Measurements from ENCODE around the gene LRRC17. TPM values are rescaled to one million over a fixed set of nuclear protein-coding genes. Genes with fewer than 3 reads are reported as not detected.
"Not testable (repeated sequence)": the region's sequence is repeated elsewhere in the genome, so short reads cannot be mapped to it uniquely, and the experiment has no call there.

LRRC17 gene
- total RNA-seq, 1 donor from 2014 or later = 35.8 TPM

GRCh38 chr7:102944241-102944640 is 31.4 kb downstream of the LRRC17 start:
- Mint-ChIP-seq H3K9me3 (no peaks in the 10 kb centered on the region), H3K36me3 (ENCODE audit: low read depth) (peaks cover 5% of the 10 kb centered on the region), H3K4me3 (no peak overlapping the region), H3K4me1 (peaks cover 3% of the 10 kb centered on the region), H3K27me3 (ENCODE audit: low read depth) (no peaks in the 10 kb centered on the region), H3K27ac (ENCODE audit: unreplicated experiment) (no peak overlapping the region)
- DNase-seq (ENCODE audit: low read depth, low spot score) = no peak
- TF ChIP-seq, protein P1, sequence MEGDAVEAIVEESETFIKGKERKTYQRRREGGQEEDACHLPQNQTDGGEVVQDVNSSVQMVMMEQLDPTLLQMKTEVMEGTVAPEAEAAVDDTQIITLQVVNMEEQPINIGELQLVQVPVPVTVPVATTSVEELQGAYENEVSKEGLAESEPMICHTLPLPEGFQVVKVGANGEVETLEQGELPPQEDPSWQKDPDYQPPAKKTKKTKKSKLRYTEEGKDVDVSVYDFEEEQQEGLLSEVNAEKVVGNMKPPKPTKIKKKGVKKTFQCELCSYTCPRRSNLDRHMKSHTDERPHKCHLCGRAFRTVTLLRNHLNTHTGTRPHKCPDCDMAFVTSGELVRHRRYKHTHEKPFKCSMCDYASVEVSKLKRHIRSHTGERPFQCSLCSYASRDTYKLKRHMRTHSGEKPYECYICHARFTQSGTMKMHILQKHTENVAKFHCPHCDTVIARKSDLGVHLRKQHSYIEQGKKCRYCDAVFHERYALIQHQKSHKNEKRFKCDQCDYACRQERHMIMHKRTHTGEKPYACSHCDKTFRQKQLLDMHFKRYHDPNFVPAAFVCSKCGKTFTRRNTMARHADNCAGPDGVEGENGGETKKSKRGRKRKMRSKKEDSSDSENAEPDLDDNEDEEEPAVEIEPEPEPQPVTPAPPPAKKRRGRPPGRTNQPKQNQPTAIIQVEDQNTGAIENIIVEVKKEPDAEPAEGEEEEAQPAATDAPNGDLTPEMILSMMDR (conservative IDR thresholded peaks at IDR 0.05) = no peak

- Mint-ChIP-seq H3K4me1 (no peaks in the 10 kb centered on the region), H3K36me3 (ENCODE audit: low read depth) (peaks cover 34% of the 10 kb centered on the region), H3K9me3 (peaks cover 17% of the 10 kb centered on the region), H3K27me3 (ENCODE audit: low read depth) (no peaks in the 10 kb centered on the region), H3K4me3 (no peak overlapping the region), H3K27ac (ENCODE audit: unreplicated experiment) (no peak overlapping the region)
- no peak for DNase-seq (ENCODE audit: low read depth, low spot score)
- TF ChIP-seq, protein P1 (conservative IDR thresholded peaks at IDR 0.05) = no peak
Measured at GRCh38 chr7:102951839-102952238, 39.0 kb downstream of the LRRC17 start.

- no peaks in the 10 kb centered on the region for H3K27me3 Mint-ChIP-seq (ENCODE audit: low read depth)
Measured at GRCh38 chr7:102953406-102953805, 40.6 kb downstream of the LRRC17 start.

GRCh38 chr7:102954359-102954758 is 41.6 kb downstream of the LRRC17 start:
- peaks cover 42% of the 10 kb centered on the region for H3K36me3 Mint-ChIP-seq (ENCODE audit: low read depth)
- H3K9me3 Mint-ChIP-seq = peaks cover 19% of the 10 kb centered on the region
- not testable (repeated sequence) for H3K27me3 Mint-ChIP-seq (ENCODE audit: low read depth); H3K4me1 Mint-ChIP-seq; H3K4me3 Mint-ChIP-seq; H3K27ac Mint-ChIP-seq (ENCODE audit: unreplicated experiment); DNase-seq (ENCODE audit: low read depth, low spot score)

More at GRCh38 chr7:102953406-102953805, 40.6 kb downstream of the LRRC17 start:
- Mint-ChIP-seq H3K9me3 (peaks cover 19% of the 10 kb centered on the region), H3K4me3 (no peak overlapping the region), H3K27ac (ENCODE audit: unreplicated experiment) (no peak overlapping the region), H3K36me3 (ENCODE audit: low read depth) (peaks cover 42% of the 10 kb centered on the region), H3K4me1 (no peaks in the 10 kb centered on the region)
- DNase-seq (ENCODE audit: low read depth, low spot score) = no peak
- TF ChIP-seq, protein P1 (conservative IDR thresholded peaks at IDR 0.05) = no peak

- Mint-ChIP-seq H3K9me3 (peaks cover 19% of the 10 kb centered on the region), H3K36me3 (ENCODE audit: low read depth) (peaks cover 41% of the 10 kb centered on the region)
- not testable (repeated sequence) for H3K4me3 Mint-ChIP-seq; H3K27ac Mint-ChIP-seq (ENCODE audit: unreplicated experiment); H3K4me1 Mint-ChIP-seq; DNase-seq (ENCODE audit: low read depth, low spot score); H3K27me3 Mint-ChIP-seq (ENCODE audit: low read depth)
Measured at GRCh38 chr7:102958004-102958403, 45.2 kb downstream of the LRRC17 start.

- not testable (repeated sequence) for DNase-seq (ENCODE audit: low read depth, low spot score); H3K4me1 Mint-ChIP-seq; H3K27ac Mint-ChIP-seq (ENCODE audit: unreplicated experiment); H3K9me3 Mint-ChIP-seq; H3K27me3 Mint-ChIP-seq (ENCODE audit: low read depth); H3K4me3 Mint-ChIP-seq
- peaks cover 11% of the 10 kb centered on the region for H3K36me3 Mint-ChIP-seq (ENCODE audit: low read depth)
Measured at GRCh38 chr7:102961993-102962392, 49.2 kb downstream of the LRRC17 start.

DNA sequence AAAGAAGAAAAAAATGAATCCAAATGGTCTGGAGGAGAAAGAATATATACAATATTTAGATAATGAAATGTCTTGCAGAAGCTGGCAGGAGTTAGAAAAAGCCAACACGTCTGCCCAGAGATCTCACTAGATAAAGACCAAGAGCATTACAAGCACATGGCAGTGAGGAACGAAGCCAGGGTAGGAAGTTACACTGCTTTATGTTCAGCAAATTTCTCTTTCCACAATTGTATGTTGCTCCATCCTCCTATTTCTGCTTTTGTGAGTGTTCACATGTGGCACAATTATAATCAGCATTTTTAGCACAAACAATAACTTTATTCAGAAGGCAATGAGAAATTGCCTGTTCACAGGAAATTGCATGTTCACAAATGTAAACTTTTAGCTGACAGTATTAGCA is 53.7 kb downstream of the LRRC17 start:
- DNase-seq (ENCODE audit: low read depth, low spot score) = no peak
- no peaks in the 10 kb centered on the region for H3K9me3 Mint-ChIP-seq
- H3K4me1 Mint-ChIP-seq = no peaks in the 10 kb centered on the region
- peaks cover 5% of the 10 kb centered on the region for H3K36me3 Mint-ChIP-seq (ENCODE audit: low read depth)
- H3K4me3 Mint-ChIP-seq = no peak overlapping the region
- H3K27me3 Mint-ChIP-seq (ENCODE audit: low read depth) = no peaks in the 10 kb centered on the region
- H3K27ac Mint-ChIP-seq (ENCODE audit: unreplicated experiment) = no peak overlapping the region
- TF ChIP-seq, protein P1 (conservative IDR thresholded peaks at IDR 0.05) = no peak

Data from neural crest cell (in vitro differentiated cells).